GM12892 (cell line): ENCODE measurements around the gene AFG3L2.

Experiments
- POLR2A ChIP-seq: IDR thresholded peaks from 2 replicates; pipeline ENCODE4 v1.6.1; 2011; ENCODE audit warnings: low read depth, low read length, control low read depth
- POLR2AphosphoS5 ChIP-seq: IDR thresholded peaks from 2 replicates; pipeline ENCODE4 v1.6.1; 2011; ENCODE audit warnings: low read depth, low read length, control low read depth
- TAF1 ChIP-seq: IDR thresholded peaks from 2 replicates; pipeline ENCODE4 v1.6.1; 2011; ENCODE audit warnings: low read depth, mild to moderate bottlenecking, control low read depth, low read length, borderline replicate concordance

GRCh38 chr18:12296457-12296856 lies 80.6 kb downstream of the AFG3L2 start:
- TF ChIP-seq POLR2A (no peak), TAF1 (no peak), POLR2AphosphoS5 (no peak)
